ENCODE data around the gene SRA1.
A peak's percentile ranks its signal among the peaks of the same experiment; 100 is the strongest.

The SRA1 gene

GRCh38 chr5:140565024-140565779 lies 7.9 kb upstream of the SRA1 start:
- TF ChIP-seq POU2F2 (IDR thresholded peaks at IDR 0.05; ENCODE audit: low read depth, low read length), result no peak
- no peak for TF ChIP-seq TAF1 (IDR thresholded peaks at IDR 0.05; ENCODE audit: low read depth, low read length)
- TF ChIP-seq POLR2AphosphoS5 (IDR thresholded peaks at IDR 0.05; ENCODE audit: low read depth, low read length), result no peak
- no peak for TF ChIP-seq SPI1 (IDR thresholded peaks at IDR 0.05; ENCODE audit: low read depth, low read length)
- TF ChIP-seq PAX5 (IDR thresholded peaks at IDR 0.05; ENCODE audit: insufficient read depth, low read length, severe bottlenecking), result no peak
- no peak for TF ChIP-seq POLR2A (IDR thresholded peaks at IDR 0.05; ENCODE audit: low read depth, low read length)
- DNase-seq (ENCODE audit: insufficient read length, low spot score) (no peak), FAIRE-seq (peak; percentile 13)

- FAIRE-seq, result peak; percentile 100
- DNase-seq (ENCODE audit: insufficient read length, low spot score), result peak; percentile 92
- TF ChIP-seq TAF1 (IDR thresholded peaks at IDR 0.05; ENCODE audit: low read depth, low read length) (peak; percentile 81), POU2F2 (IDR thresholded peaks at IDR 0.05; ENCODE audit: low read depth, low read length) (no peak; the same call in 1 of the 2 replicates), SPI1 (IDR thresholded peaks at IDR 0.05; ENCODE audit: low read depth, low read length) (peak; percentile 16; the same call in 1 of the 2 replicates), POLR2AphosphoS5 (IDR thresholded peaks at IDR 0.05; ENCODE audit: low read depth, low read length) (peak; percentile 91), POLR2A (IDR thresholded peaks at IDR 0.05; ENCODE audit: low read depth, low read length) (peak; percentile 95)
Measured at GRCh38 chr5:140564196-140565023, 7.1 kb upstream of the SRA1 start, which contains the start of the genes APBB3 and SLC35A4. APBB3 (minus strand) TSS chr5:140564598; CDS start chr5:140564245, 353 bp downstream. SLC35A4 (plus strand) TSS chr5:140564828; CDS start chr5:140567170, 2,342 bp downstream.

GRCh38 chr5:140563596-140563995 lies 6.3 kb upstream of the SRA1 start:
- FAIRE-seq (peak; percentile 80), DNase-seq (ENCODE audit: insufficient read length, low spot score) (no peak)
- TF ChIP-seq PAX5 (IDR thresholded peaks at IDR 0.05; ENCODE audit: insufficient read depth, low read length, severe bottlenecking), result no peak
- TF ChIP-seq TAF1 (IDR thresholded peaks at IDR 0.05; ENCODE audit: low read depth, low read length), result no peak
- TF ChIP-seq POLR2A (IDR thresholded peaks at IDR 0.05; ENCODE audit: low read depth, low read length), result no peak
- TF ChIP-seq SPI1 (IDR thresholded peaks at IDR 0.05; ENCODE audit: low read depth, low read length), result no peak
- TF ChIP-seq POU2F2 (IDR thresholded peaks at IDR 0.05; ENCODE audit: low read depth, low read length), result no peak
- TF ChIP-seq POLR2AphosphoS5 (IDR thresholded peaks at IDR 0.05; ENCODE audit: low read depth, low read length), result no peak

GRCh38 chr5:140561753-140562523 lies 4.7 kb upstream of the SRA1 start:
- FAIRE-seq, result no peak

GRCh38 chr5:140560227-140560626 lies 3.0 kb upstream of the SRA1 start:
- TF ChIP-seq POLR2AphosphoS5 (IDR thresholded peaks at IDR 0.05; ENCODE audit: low read depth, low read length), result no peak
- no peak for TF ChIP-seq TAF1 (IDR thresholded peaks at IDR 0.05; ENCODE audit: low read depth, low read length)
- no peak for TF ChIP-seq POLR2A (IDR thresholded peaks at IDR 0.05; ENCODE audit: low read depth, low read length)
- no peak for TF ChIP-seq PAX5 (IDR thresholded peaks at IDR 0.05; ENCODE audit: insufficient read depth, low read length, severe bottlenecking)
- no peak for FAIRE-seq
- DNase-seq (ENCODE audit: insufficient read length, low spot score), result no peak

More at GRCh38 chr5:140561753-140562523, 4.7 kb upstream of the SRA1 start:
- DNase-seq (ENCODE audit: insufficient read length, low spot score), result no peak
- TF ChIP-seq POLR2A (IDR thresholded peaks at IDR 0.05; ENCODE audit: low read depth, low read length) (no peak), POU2F2 (IDR thresholded peaks at IDR 0.05; ENCODE audit: low read depth, low read length) (no peak), TAF1 (IDR thresholded peaks at IDR 0.05; ENCODE audit: low read depth, low read length) (no peak), PAX5 (IDR thresholded peaks at IDR 0.05; ENCODE audit: insufficient read depth, low read length, severe bottlenecking) (no peak), POLR2AphosphoS5 (IDR thresholded peaks at IDR 0.05; ENCODE audit: low read depth, low read length) (no peak), SPI1 (IDR thresholded peaks at IDR 0.05; ENCODE audit: low read depth, low read length) (no peak)

- FAIRE-seq (no peak), DNase-seq (ENCODE audit: insufficient read length, low spot score) (no peak)
- TF ChIP-seq POLR2A (IDR thresholded peaks at IDR 0.05; ENCODE audit: low read depth, low read length) (no peak), POLR2AphosphoS5 (IDR thresholded peaks at IDR 0.05; ENCODE audit: low read depth, low read length) (no peak), SPI1 (IDR thresholded peaks at IDR 0.05; ENCODE audit: low read depth, low read length) (no peak), PAX5 (IDR thresholded peaks at IDR 0.05; ENCODE audit: insufficient read depth, low read length, severe bottlenecking) (no peak), TAF1 (IDR thresholded peaks at IDR 0.05; ENCODE audit: low read depth, low read length) (no peak), POU2F2 (IDR thresholded peaks at IDR 0.05; ENCODE audit: low read depth, low read length) (no peak)
Measured at GRCh38 chr5:140558542-140558941, 1.3 kb upstream of the SRA1 start.

- DNase-seq (ENCODE audit: insufficient read length, low spot score) (no peak), FAIRE-seq (no peak)
- no peak for TF ChIP-seq POLR2A (IDR thresholded peaks at IDR 0.05; ENCODE audit: low read depth, low read length)
- no peak for TF ChIP-seq SPI1 (IDR thresholded peaks at IDR 0.05; ENCODE audit: low read depth, low read length)
- no peak for TF ChIP-seq PAX5 (IDR thresholded peaks at IDR 0.05; ENCODE audit: insufficient read depth, low read length, severe bottlenecking)
- TF ChIP-seq POU2F2 (IDR thresholded peaks at IDR 0.05; ENCODE audit: low read depth, low read length), result no peak
- no peak for TF ChIP-seq POLR2AphosphoS5 (IDR thresholded peaks at IDR 0.05; ENCODE audit: low read depth, low read length)
- TF ChIP-seq TAF1 (IDR thresholded peaks at IDR 0.05; ENCODE audit: low read depth, low read length), result no peak
Measured at GRCh38 chr5:140557965-140558364, 692 bp upstream of the SRA1 start.

- FAIRE-seq (peak; percentile 16), DNase-seq (ENCODE audit: insufficient read length, low spot score) (no peak)
- no peak for TF ChIP-seq TAF1 (IDR thresholded peaks at IDR 0.05; ENCODE audit: low read depth, low read length)
- no peak; the same call in 1 of the 2 replicates for TF ChIP-seq POLR2AphosphoS5 (IDR thresholded peaks at IDR 0.05; ENCODE audit: low read depth, low read length)
- no peak for TF ChIP-seq POU2F2 (IDR thresholded peaks at IDR 0.05; ENCODE audit: low read depth, low read length)
- no peak for TF ChIP-seq POLR2A (IDR thresholded peaks at IDR 0.05; ENCODE audit: low read depth, low read length)
- TF ChIP-seq PAX5 (IDR thresholded peaks at IDR 0.05; ENCODE audit: insufficient read depth, low read length, severe bottlenecking), result no peak
- TF ChIP-seq SPI1 (IDR thresholded peaks at IDR 0.05; ENCODE audit: low read depth, low read length), result no peak
Measured at GRCh38 chr5:140556438-140556837, 835 bp downstream of the SRA1 start.

Measured in GM12891 (cell line).